Stimulated activated CD4-positive, alpha-beta T cell treated with anti-CD3 and anti-CD28 coated beads, Interleukin-1b, Interleukin-23, amount 100 ng/mL, for 1 hour (primary cell): ENCODE results near the gene C2CD4D.

Experiments
- DNase-seq, 2 donors: peaks; one replicate each; pipeline ENCODE4 v3.0.0-alpha.2; 2020; ENCODE audit warnings: low read depth in 2 of 2

The C2CD4D gene

DNA sequence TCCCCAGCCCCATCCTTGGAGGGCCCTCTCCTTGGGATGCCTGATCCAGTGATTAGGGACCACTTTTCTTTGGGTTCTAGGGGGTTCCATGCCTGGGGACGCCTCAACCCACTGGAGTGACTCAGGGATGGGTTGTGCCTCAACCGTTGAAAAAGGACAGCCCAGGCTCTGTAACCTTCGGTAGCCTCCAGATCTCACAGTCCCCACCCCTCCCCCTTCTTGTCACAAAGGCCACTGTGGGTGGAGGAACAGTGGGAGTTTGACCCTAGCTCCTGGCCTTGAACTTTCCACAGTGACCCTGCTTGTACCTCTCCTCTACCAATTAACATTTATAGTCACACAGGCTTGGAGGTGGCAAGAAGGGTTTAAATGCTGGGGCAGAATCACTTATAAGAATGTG is 5.4 kb downstream of the C2CD4D start:
- DNase-seq = no peak

DNA sequence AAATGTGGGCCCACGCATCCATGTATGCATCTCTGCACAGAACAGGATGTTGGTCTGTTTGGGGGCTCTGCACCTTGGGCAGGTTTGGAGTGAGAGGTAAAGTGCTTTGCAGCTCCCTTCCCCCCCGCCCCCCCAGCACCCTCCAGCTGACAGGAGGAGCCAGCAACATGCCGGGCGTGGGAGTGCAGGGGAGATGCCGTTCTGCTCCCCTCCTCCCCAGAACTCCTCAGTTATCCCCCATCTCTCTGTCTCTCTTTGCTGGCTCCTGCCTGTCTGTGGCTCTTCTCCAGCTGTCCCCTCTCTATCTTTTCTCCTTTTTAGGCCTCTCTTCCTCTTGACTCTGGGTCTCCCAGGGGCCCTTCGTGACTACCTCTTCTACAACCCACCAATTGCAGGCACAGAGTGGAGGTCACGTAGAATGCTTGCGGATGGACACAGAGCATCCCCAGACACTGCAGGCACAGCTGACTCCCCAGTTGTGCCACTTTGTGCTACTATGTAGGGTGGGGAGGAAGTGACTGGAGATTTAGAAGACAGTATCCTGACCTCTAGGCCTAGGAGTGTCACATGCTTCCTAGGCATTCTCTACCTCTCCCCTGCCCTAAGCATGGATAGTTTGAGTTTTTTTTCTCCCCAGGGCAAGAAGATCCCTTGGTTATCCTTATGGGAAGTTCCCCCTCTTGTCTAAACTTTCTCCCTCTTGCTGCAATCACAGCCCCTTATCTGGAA is 6.3 kb downstream of the C2CD4D start:
- no peak for DNase-seq

DNA sequence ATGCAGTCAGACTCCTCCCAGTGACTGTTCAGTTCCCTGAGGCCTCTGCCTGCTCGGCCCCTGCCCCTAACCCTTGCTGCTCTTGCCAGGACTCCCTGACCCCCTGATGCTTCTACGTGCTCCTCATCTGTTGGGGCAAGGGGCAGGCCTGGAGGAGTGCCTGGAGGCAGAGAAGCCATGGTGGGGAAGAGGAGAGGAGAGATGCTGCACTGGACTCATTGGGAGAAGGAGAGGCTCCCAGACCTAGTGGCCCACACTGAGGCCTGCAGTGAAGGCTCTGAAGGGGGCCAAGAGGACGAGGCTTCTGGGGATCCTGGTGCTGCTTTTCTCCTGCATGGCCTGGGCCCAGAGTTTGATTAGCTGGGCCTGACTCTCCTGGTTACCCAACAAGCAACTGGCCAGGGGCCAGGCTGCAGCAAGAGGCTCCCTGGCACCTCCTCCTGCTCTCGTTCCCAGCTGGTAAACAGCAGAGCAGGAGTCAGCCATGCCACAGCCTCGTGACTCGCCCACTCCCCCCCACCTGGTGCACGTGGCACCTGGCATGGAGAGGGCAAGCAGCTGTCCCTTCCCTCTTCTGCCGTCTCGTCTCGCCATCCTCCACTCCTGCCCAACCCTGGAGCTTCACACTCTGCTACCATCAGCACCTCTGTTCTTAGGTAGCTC is 7.2 kb downstream of the C2CD4D start:
- DNase-seq = no peak

DNA sequence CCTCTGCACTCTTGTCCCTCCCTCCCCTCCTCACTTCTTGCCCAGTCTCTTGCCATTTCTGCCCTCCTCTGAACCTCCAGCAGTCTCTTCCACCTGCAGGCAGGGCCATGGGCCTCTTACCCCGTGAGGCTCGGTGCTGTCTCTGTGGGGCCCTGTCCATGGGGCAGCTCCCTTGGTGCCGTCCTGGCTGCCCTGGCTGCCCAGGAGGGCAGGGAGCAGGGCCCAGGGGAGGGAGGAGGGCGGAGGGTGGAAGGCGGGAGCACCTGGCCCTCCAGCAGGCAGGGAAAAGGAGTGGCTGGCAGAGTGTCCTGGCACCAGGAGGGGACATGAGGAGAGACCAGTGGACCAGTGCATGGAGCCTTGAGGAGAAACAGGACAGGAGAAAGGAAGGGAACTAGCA is 8.0 kb downstream of the C2CD4D start, which contains the start of gene RORC:
TSS of gene RORC (minus strand) at position 198 of the 400 bp plus-strand sequence. CDS start at position 160, 38 bp downstream.
- DNase-seq = no peak

DNA sequence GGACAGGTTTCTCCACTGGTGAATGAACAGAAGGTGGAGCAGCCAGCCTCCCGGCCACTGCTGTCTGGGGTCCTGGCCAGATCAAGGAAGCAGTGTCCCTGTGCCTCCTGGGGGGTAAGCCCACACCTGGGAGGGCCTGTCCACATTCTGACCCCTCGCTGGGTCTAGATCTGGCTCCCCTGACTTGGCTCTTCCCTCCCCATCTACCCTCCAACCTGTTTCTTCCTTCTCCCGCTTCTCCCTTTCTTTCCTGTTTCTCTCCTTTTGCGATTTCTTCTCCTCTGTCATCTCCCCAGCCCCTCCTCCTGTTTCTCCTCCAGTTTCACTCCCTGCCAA is 8.4 kb downstream of the C2CD4D start:
- no peak for DNase-seq

DNA sequence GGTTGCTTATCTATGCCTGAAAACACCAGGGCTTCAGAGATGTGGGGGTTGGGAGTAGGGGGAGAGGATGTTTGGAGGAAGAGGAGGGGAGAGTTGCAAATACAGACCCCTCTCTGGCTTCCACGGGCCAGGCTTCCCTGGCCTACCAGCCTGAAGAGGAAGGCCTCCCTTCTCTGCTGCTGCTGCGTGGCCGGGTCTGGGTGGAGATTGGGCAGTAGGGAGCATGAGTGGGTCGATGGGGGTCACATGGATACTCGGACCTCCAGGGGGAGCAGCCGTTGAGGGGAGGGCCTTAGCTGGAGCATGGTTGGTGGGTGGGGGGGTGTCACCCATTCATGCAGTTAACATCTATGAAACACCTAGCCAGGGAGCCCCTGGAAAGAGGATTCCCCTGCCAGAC is 9.6 kb downstream of the C2CD4D start:
- no peak for DNase-seq

DNA sequence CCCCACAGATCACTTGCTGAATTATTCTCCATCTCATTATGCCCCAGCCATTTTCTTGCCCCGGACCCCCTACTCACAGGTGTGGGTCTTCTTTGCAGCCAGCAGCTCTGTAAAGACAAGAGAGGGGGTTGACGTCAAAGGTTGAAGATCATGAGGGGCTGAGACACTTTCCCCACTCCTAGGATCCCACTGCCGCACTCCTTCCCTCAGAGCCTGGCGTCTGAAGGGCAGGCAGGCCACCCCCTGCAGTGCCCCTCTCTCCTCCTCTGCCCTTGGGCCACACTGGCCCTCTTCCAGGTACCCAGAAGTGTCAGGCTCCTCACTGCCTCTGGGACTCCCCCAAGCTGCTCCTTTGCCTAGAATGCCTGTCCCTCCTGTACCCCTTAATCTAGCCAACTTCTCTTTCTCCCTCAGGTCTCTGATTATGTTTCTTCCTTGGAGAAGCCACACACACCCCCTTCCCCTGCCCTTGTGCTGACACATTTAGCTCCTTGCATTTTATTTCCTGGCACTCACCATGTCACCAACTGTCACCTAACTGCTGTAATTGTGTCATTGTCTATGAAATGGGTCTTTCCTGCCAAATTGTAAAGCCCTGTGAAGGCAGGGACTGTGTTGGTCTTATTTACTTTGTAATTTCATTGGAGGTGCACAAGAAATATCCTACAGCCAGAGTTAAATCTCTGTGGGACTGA is 10.1 kb downstream of the C2CD4D start:
- no peak for DNase-seq

DNA sequence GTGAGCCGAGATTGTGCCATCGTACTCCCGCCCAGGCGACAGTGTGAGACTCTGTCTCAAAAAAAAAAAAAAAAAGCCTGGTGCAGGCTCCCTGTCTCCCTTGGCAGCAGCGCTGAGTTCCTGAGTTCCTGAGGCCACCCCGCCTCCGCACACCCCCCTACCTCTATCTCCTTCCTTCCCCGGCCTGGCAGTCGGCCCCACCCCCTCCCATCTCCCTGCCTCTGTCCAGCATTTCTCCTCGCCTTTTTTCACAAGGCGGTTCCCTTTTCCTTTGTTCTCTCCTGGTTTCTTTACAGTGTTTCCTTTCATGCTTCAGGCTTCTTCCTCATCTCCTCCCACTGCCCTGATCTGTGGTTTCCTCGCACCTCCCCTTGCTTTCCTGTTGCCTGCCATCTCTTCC is 10.7 kb downstream of the C2CD4D start:
- no peak for DNase-seq

DNA sequence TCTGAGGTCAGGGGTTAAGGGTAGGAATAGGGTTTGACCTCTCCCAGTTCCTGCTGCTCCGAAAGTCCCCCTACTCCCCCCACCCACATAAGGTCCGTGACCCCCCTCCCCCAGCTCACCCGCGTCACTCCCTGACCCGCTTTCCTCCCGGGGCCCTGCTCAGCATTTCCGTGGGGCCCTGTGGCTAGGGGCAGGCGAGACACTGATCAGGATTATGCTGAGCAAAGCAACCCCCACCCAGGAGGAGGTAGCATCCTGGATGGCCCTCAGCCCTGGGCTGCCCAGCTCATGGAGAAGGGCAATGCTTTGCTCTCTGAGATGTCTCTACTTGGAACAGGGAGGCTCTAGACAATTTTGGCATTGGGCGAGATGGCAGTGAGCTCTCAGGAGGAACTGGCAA is 11.8 kb downstream of the C2CD4D start:
- DNase-seq = no peak

DNA sequence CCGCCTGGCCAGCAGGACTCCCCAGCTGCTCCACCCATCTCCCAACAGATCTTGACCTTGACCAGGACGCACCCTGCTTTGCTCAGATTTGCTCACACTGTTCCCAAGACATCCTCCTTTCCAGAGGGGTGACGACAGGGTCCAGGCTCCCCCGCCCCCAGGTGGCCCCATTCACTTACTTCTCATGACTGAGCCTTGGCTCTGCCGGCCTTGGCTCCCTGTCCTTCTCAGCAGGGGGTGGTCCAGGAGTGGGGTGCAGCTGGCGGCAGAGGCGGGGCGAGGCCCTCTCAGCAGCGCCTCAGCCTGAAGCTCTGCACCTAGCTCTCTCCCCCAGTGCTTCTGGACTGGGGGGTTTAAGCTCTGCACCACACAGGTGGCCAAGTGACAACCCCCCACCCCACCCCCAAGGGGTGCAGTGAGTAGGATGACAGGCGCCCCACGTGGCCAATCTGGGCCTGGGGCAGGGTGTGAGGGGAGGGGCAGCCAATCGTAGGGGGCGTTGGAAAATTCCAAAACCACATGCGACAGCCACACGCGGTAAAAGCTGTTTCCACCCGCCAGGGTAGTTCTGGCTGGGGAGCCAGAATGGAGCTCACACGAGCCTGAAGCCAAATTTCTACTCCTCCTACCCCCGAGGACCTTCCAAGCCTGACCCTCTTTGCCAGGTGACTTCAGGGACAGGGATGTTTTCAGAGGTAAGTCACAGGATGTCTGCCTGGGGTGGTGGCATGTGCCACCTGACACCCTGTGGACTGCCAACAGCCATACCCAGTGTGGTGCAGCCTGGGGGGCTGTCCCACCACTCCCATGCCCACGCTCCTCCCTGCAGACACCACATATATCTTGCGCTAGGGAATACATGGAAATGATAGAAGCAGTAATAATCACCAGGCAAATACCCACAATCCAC is 13.6 kb downstream of the C2CD4D start:
- DNase-seq = no peak

DNA sequence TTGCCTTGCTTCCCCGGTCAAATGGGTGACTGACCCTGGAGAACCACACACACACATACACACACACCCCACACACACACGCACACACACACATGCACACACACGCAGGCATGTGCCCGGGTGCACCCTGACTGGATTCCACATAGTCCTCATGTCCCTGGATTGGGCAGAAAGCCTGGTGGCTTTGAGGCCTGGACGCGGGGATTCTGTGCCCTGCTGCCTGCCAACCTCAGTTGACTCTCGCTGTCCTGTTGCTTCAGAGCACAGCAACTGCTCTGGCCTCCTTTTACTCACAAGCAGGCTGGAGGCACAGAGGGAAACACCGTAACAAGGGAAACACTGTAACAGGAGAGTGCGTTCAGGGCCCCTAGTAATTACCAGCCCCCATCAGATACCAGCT is 14.4 kb downstream of the C2CD4D start:
- DNase-seq = no peak

DNA sequence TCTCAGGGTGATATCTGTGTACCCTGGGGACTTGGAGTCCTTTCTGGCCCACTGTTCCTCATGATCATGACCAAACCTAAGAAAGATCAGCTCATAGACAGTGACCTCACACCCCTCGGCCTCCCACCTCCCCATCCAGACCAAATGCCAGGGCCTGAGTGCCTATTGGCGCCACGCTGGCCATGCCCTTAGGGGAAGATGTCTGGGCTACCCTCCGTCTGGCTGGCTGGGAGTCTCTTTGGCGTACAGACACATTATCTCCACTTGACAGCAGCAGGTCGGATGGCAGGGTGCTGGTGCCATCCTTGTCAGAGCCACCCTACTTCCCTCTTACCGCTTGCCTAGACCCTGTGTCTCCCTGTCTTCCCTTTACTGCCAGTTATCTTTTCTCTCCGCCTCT is 16.4 kb downstream of the C2CD4D start:
- DNase-seq = no peak

DNA sequence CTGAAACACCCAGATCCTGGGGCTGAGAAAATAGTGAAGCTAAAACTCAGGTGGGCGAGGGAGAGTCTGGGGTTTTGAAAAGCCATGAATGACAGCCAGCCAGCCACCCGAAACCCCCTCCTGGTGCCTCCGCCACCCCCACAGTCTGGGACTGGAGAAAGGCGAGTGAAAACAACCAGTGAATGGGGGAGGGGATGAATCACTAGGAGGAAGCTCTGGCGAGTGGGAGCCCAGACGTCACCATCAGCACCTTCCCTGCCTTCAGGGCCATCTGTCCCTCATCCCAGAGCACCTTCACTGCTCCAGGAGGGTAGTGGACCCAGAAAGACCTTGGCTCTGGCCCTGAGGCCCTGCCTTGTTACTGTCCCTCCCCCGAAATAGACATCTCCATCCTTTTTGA is 17.2 kb downstream of the C2CD4D start:
- DNase-seq = peak in 1 of 2 donors; percentile 29

DNA sequence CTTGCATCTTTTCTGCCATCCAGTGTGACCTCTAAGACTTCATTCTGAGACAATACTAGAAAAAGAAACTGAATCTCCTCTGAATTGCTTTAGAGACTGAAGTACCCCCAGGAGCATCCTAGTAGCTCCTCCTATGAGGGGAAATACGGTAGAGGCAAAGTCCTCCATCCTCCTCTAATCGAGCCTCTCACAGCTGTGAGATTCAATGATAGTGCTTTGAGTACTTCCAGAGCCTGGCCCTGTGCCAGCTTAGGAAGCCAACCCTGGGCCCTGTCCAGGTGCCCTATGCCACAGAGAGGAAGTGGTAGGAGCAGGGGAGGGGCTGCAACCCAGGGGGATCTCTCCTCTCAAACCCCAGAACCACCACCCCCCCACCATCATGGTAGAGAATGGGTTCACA is 18.7 kb downstream of the C2CD4D start:
- no peak for DNase-seq

DNA sequence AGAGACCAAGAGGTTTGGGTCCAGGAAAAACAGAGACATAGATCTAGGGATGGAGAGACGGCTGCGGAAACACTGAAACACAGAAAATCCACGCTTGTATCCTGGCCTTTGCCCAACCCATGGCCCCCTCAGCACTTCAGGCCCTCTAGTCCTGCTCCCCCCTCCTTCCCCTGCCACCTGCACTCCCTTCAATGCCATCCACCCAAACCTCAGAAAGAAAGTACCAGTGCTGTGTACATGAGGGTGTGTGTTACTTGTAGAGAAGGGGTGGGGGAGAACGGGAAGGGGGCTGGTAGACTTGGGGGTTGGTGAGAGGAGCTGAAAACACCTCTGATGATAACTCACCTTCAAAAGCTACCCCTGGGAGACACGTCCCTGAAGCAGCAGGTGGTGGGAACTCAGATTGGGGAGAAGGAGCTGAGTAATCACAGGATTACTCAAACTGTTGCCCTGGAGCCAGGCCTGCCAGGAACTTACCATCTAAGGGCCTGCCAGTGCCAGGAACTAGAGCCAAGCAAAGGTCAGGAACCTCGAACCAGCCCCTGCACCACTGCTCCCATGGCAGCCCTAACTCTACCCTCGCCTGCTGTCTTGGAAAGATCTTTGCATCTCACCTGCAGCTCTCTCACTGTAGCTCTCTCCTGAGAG is 19.5 kb downstream of the C2CD4D start:
- no peak for DNase-seq

DNA sequence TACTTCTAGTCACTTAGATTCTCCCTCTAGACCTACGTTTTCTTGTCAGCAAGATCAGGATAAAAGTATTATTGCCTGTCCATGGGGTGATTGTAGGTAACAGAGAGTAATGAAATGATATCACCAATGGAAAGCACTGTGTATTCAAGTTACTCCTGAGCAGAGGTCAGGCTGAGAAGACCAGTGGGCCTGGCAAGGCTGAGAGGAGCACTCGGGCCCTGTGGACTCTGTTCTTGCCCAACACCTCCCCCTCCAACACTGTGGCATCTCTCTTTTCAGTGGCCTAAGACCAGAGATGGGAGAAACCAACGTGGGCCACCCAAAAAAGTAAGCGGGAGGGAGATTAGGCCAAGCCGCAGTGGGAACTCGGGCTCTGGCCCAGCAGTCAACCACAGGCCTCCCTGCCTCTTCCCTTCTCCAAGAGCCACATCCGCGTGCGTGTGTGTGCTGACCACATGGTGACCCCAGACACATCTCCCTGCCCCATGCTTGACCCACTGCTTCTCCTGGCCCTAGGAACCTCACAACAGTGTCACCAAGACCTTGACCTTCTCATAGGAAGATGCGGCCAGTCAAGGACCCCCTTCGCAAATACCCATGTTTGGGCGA is 20.3 kb downstream of the C2CD4D start:
- no peak for DNase-seq

DNA sequence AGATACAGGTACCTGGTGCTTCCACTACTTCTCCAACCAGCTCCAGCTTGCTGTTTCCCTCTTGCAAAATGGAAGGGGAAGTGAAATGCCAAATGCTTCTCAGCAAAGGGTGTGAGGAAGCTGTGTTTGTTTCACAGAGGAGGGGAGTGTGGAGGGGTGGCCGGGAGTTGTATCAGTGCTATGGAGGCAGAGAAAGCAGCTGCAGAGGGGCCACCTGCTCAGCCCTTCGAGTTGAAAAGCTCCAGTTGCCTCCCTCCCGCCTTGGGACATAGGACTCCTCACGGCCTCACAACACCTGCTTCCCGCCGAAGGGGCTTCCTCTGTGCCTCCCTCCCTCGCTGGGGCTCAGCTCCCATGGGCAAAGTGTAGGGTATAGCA is 22.3 kb downstream of the C2CD4D start:
- no peak for DNase-seq

DNA sequence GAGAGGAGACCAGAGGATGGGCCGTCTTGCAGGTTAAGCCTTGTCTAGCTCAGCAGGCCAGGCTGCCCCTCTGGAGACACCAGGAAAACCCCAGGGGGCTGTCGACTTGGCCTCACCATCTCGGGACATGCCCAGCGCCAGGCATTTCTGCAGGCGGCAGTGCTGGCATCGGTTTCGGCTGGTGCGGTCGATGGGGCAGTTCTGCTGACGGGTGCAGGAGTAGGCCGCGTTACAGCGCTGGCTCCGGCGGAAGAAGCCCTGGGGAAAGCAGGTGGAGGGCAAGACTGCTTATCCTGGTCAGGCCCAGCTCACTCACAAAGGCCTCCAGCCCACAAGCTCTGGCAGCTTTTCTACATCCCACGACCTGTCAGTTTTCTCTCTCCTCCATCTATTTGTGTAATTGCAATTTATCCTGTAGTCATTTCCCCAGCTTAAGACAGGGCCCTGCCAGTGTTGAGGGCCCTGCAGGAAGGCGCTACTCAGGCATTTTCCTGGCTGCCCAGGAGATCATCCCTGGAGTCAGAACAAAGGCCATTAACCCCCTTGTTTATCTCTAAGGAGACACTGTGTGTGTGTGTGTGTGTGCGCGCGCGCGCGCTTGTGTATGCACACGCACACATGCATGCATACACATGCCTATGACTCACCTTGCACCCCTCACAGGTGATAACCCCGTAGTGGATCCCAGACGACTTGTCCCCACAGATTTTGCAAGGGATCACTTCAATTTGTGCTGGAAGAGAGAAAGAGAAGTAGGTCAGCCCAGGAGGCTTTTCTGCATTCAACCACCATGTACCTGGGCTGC is 22.9 kb downstream of the C2CD4D start:
- DNase-seq = no peak

DNA sequence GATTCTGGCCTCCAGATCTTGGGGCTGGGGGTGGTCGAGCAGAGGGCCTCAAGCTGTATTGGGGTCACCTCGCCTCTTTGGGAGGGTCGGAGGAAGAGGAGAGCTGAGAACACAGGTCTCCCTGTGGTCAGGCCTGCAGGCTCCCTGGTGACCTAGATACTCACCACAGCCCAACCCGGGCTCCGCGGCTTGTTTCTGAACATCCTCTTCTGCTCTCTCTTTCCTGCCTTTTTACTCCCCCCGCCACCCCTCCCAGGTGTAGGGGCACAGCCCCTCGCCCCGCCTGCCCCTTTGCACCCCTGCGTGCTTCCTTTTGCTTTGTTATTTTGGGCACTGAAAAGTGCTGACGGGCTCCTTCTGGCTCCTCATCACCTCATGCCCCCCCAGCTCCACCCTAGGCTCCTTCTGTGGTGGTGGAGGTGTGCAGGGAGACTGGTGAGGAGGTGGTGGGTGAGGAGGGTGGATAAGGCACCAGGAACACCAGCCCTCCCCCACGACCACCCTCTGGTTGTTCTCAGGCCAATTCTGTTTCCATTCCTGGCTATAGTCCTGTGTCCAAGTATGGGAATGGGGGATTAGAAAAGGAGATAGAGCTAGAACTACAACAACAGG is 23.8 kb downstream of the C2CD4D start:
- no peak for DNase-seq
